Psoas muscle (tissue), 8 donors: ENCODE data around the gene C5orf15. TPM values are rescaled to one million over a fixed set of nuclear protein-coding genes. Genes with fewer than 3 reads are reported as not detected.
"Not testable (repeated sequence)": the region's sequence is repeated elsewhere in the genome, so short reads cannot be mapped to it uniquely, and the experiment has no call there.

ENCODE experiments used
- ATAC-seq, 4 donors: fragments of 200-7000 bp; cut with Tn5 transposase; one replicate each; pipeline ENCODE4 v1.9.1; 2020; ENCODE audit warnings: moderate library complexity in 3 of 4, mild to moderate bottlenecking in 2 of 4
- DNase-seq, 2 donors: peaks; one replicate each; pipeline ENCODE4 v3.0.0-alpha.2; 2020
- H3K27ac ChIP-seq: fragments of 200-600 bp; one replicate; pipeline ENCODE4 v1.8.0; 2022
- H3K27me3 ChIP-seq, 3 donors: fragments of 200-600 bp in 1 of 3; one replicate each; pipeline versions ENCODE4 v1.6.1 to v1.8.0; 2013 to 2022; ENCODE audit warnings: low read length in 2 of 3, mild to moderate bottlenecking in 2 of 3, moderate library complexity in 1 of 3; ENCODE audit not compliant: insufficient read depth in 3 of 3
- H3K36me3 ChIP-seq, 2 donors: fragments of 200-600 bp in 1 of 2; one replicate each; pipeline versions ENCODE4 v1.6.1 to v1.8.0; 2013 to 2022; ENCODE audit warnings: low read depth in 1 of 2, mild to moderate bottlenecking in 1 of 2, moderate library complexity in 1 of 2; ENCODE audit not compliant: insufficient read depth in 1 of 2
- H3K4me1 ChIP-seq: fragments of 200-600 bp; one replicate; pipeline ENCODE4 v1.8.0; 2022
- H3K4me3 ChIP-seq: fragments of 200-600 bp; one replicate; pipeline ENCODE4 v1.8.0; 2022; ENCODE audit warnings: mild to moderate bottlenecking
- H3K9me3 ChIP-seq: fragments of 200-600 bp; one replicate; pipeline ENCODE4 v1.8.0; 2022
- CTCF ChIP-seq: fragments of 200-600 bp; IDR thresholded peaks from one replicate; pipeline ENCODE4 v1.8.0; 2022; ENCODE audit warnings: antibody characterized with exemption
- WGBS, 3 donors: extraction: QIAGEN DNeasy Blood & Tissue Kit; methylation state at CpG; one replicate each; pipeline versions ENCODE4 v1.1.6 to v1.1.7; 2013; 5-methylcytosine and 5-hydroxymethylcytosine counted together
- intact Hi-C, 2 donors: fragments of 100-400 bp; cut with DNase I; formaldehyde crosslinking; loops; one replicate each; pipeline versions ENCODE4 v1.11.0 to v1.14.2; 2022
- polyA plus RNA-seq, 3 donors: library from polyadenylated mRNA; stranded (reverse); fragments of 200-250 nt; gene quantifications; one replicate each; pipeline ENCODE4 v1.2.3, GENCODE V29; 2013
- total RNA-seq, 4 donors: library from RNA; stranded (reverse); fragmentation: NEBNext Ultra II Directional in 2 of 4; extraction: Animal tissue kit (Norgen Biotek cat#: 25700) in 2 of 4; gene quantifications; one replicate each; pipeline versions ENCODE4 v1.2.1 to v1.2.4, GENCODE V29; 2021 to 2023
- donor health status: healthy with polysubstance abuse.
- donor health status: DM: no; HTN: no; CAD: no; lungs with moderate emphysema.
- donor health status: Bipolar disorder and iron deficiency.
- donor health status: healthy.
- donor health status: DM: yes; HTN: yes; CAD: no.
- donor health status: DM: no; HTN: no; CAD: no.
- donor health status: DM: no; HTN: no; CAD: no.
- donor health status: DM: yes; HTN: yes; CAD: no.

The C5orf15 gene
- total and polyA plus RNA-seq, 7 donors = 12.7 to 29.8 (median 13.9) TPM

- no peak for ATAC-seq
- intact Hi-C loops = no loop called here
- Histone ChIP-seq H3K9me3 (no peaks in the 10 kb centered on the region), H3K4me1 (no peaks in the 10 kb centered on the region), H3K27ac (no peak overlapping the region), H3K36me3 (no peaks in the 10 kb centered on the region), H3K27me3 (no peaks in the 10 kb centered on the region), H3K4me3 (no peak overlapping the region)
- WGBS, 3 donors = 60 to 67% (median 62%) methylated on average over 6 of the region's 6 CpGs
- no peak for TF ChIP-seq CTCF
- no peak for DNase-seq
These were observed 30.2 kb downstream of the C5orf15 start for GRCh38 chr5:133938039-133938821.

GRCh38 chr5:133937628-133938027 lies 30.8 kb downstream of the C5orf15 start:
- H3K4me1 ChIP-seq, intact Hi-C loops, H3K27me3 ChIP-seq, DNase-seq, H3K27ac ChIP-seq, H3K9me3 ChIP-seq, H3K4me3 ChIP-seq, H3K36me3 ChIP-seq, ATAC-seq: not testable (repeated sequence)
- 95 to 97% (median 96%) methylated on average over 3 of the region's 3 CpGs for WGBS, 3 donors

- Histone ChIP-seq H3K9me3 (no peaks in the 10 kb centered on the region), H3K4me1 (no peaks in the 10 kb centered on the region), H3K27ac (no peak overlapping the region), H3K4me3 (no peak overlapping the region), H3K27me3 (no peaks in the 10 kb centered on the region), H3K36me3 (no peaks in the 10 kb centered on the region)
- no peak for TF ChIP-seq CTCF
- DNase-seq (no peak), ATAC-seq (no peak)
- 73 to 80% (median 75%) methylated on average over 3 of the region's 3 CpGs for WGBS, 3 donors
- intact Hi-C loops = no loop called here
These were observed 31.8 kb downstream of the C5orf15 start for GRCh38 chr5:133936651-133937015.

- H3K27ac ChIP-seq, H3K4me1 ChIP-seq, H3K4me3 ChIP-seq, DNase-seq, intact Hi-C loops, ATAC-seq, H3K9me3 ChIP-seq, H3K27me3 ChIP-seq, H3K36me3 ChIP-seq: not testable (repeated sequence)
- 92 to 96% (median 95%) methylated on average over 10 of the region's 10 CpGs for WGBS, 3 donors
These were observed 32.3 kb downstream of the C5orf15 start for GRCh38 chr5:133935991-133936650.

- 85 to 90% (median 89%) methylated on average over 5 of the region's 5 CpGs for WGBS, 3 donors
- intact Hi-C loops = no loop called here
- H3K27ac ChIP-seq = no peak overlapping the region
These were observed 32.8 kb downstream of the C5orf15 start for GRCh38 chr5:133935667-133935940.

More at GRCh38 chr5:133935667-133935940, 32.8 kb downstream of the C5orf15 start:
- no peak for ATAC-seq
- no peaks in the 10 kb centered on the region for H3K27me3 ChIP-seq
- H3K36me3 ChIP-seq = no peaks in the 10 kb centered on the region
- H3K4me3 ChIP-seq = no peak overlapping the region
- no peak for DNase-seq
- TF ChIP-seq CTCF = no peak
- H3K9me3 ChIP-seq = no peaks in the 10 kb centered on the region
- H3K4me1 ChIP-seq = no peaks in the 10 kb centered on the region
